IPS-18c (cell line): ENCODE measurements around the gene PODXL.
"Not testable (repeated sequence)": the region's sequence is repeated elsewhere in the genome, so short reads cannot be mapped to it uniquely, and the experiment has no call there.

ENCODE experiments used
- H3K4me3 ChIP-seq: 2 replicates; pipeline ENCODE4 v1.7.0; 2013; ENCODE audit warnings: low read depth, mild to moderate bottlenecking, low read length, moderate library complexity; ENCODE audit not compliant: insufficient read depth
- H3K9me3 ChIP-seq: one replicate; pipeline ENCODE4 v1.6.1; 2013; ENCODE audit warnings: mild to moderate bottlenecking, low read length, moderate library complexity; ENCODE audit not compliant: control insufficient read depth, insufficient read depth

PODXL gene

DNA sequence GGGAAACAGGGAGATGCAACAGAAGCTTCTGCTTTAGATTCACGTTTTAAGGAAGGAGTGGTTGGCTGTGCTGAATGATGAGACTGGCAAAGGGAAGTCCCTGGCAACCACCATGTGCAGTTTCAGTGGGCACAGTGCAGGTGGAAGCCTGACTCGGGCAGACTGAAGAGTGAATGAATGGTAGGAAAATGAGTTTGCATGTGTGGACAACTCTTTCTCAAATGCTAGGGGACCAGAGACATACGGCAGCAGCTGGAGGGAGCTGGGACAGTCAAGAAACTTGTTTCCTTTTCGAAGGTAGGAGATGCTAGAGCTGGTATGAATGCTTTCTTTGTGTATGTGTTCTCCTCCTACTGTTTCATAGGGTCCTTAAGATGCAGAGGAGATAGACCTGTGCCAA, 29.0 kb downstream of the PODXL start:
- no peak overlapping the region for H3K4me3 ChIP-seq
- no peaks in the 10 kb centered on the region for H3K9me3 ChIP-seq

- Histone ChIP-seq H3K9me3 (no peaks in the 10 kb centered on the region), H3K4me3 (no peak overlapping the region)
These were observed 30.6 kb downstream of the PODXL start for GRCh38 chr7:131525820-131526219.

DNA sequence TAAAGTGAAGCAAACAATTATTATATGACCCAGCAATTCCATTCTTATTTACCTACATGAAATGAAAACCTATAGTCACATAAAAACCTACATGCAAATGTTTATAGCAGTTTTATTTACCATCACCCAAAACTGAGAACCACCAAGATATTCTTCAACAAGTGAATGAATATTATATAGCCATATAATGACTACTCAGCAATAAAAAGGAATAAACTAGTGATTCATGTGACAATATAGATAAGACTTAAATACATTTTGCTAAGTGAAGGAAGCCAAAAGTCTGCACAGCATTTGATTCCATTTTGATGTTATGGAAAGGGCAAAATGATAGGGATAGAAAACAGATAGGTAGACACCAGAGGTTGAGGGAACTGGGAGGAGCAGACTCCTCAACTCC, 31.7 kb downstream of the PODXL start:
- Histone ChIP-seq H3K4me3 (no peak overlapping the region), H3K9me3 (no peaks in the 10 kb centered on the region)

DNA sequence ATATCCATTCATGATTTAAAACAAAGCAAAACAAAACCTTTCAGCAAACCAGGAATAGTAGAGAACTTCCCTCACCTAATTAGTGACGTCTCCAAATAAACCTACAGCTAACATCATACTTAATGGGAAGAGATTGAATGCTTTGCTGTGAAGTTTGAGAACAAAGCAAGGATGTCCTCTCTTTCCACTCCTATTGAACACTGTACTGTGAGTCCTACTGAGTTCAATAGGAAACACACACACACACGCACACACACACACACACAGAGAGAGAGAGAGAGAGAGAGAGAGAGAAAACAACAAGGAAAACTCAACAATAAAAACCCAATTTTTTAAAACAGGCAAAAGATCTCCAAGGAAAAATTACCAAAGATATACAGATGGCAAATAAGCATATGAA, 32.3 kb downstream of the PODXL start:
- Histone ChIP-seq H3K9me3 (no peaks in the 10 kb centered on the region), H3K4me3 (no peak overlapping the region)

DNA sequence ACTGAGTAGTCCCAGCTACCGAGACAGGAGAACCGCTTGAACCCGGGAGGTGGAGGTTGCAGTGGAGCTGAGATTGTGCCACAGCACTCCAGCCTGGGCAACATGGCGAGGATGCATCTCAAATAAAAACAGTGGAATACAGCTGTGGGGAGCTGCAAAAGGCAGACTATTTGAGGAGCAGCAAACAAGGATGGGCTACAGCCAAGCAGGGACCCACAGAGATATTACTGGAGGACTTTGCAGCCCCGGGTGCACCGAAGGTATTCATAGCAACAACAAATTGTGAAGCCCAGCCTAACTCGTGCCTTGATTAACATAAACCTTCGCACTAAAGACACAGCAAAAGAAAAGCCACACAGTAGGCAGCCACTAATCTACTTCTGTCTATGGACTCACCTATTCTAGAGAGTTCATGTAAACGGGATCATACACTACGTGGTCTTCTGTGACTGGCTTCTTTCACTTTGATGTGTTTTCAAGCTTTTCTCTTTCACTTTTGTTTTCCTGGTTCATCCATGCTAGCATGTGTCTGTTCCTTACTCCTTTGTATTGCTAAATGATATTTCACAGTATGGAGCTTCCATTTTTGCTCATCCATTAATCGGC, 34.0 kb downstream of the PODXL start:
- Histone ChIP-seq H3K9me3 (no peaks in the 10 kb centered on the region), H3K4me3 (no peak overlapping the region)

DNA sequence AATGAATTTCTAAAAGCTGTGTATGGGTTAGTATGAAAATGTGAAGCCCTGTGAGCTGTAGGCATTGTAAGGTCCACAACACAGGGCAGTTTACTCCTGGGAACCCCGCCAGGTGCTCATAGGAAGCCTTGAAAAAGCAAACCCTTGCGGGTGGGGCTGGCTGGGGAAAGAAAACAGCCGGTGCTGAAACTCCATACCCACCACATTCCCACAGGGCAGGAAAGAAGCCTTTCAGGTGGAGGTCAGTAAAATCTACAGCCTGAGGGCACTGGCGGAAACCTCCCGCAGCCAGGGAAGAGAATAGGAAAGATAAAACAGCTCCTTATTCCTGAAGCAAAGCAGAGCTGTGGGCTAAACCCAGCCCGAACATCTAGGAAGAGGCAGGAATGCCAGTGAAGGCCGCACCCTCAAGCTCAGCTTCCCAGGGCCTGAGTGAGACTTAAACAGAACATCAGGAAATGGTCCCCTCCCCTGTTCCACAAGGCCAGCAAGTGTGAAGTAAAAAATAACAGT, 34.7 kb downstream of the PODXL start:
- Histone ChIP-seq H3K4me3 (no peak overlapping the region), H3K9me3 (no peaks in the 10 kb centered on the region)

DNA sequence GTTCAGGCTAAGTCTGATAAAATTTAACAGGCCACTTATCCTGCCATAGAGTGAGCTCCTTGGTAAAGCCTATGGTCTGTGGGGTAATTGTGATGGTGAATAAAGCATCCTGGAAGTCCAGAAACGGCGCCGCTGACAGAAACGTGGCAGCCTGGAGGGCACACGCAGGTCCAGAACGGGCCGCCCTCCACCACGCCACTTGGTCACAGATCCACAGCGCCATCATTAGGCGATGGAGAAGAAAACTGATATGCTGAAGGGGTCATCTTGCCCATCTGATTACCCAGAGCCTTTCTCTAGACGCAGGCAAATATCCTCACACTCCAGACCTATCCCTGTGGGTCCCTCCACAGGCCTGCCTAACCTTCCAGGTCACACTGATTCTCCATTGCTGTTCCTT, 37.8 kb downstream of the PODXL start:
- H3K4me3 ChIP-seq, result no peak overlapping the region

GRCh38 chr7:131517218-131517923, 39.1 kb downstream of the PODXL start:
- Histone ChIP-seq H3K9me3 (no peaks in the 10 kb centered on the region), H3K4me3 (no peak overlapping the region)

More for the DNA sequence above, 37.8 kb downstream of the PODXL start:
- no peaks in the 10 kb centered on the region for H3K9me3 ChIP-seq

GRCh38 chr7:131515471-131515870, 41.0 kb downstream of the PODXL start:
- not testable (repeated sequence) for H3K4me3 ChIP-seq, H3K9me3 ChIP-seq

DNA sequence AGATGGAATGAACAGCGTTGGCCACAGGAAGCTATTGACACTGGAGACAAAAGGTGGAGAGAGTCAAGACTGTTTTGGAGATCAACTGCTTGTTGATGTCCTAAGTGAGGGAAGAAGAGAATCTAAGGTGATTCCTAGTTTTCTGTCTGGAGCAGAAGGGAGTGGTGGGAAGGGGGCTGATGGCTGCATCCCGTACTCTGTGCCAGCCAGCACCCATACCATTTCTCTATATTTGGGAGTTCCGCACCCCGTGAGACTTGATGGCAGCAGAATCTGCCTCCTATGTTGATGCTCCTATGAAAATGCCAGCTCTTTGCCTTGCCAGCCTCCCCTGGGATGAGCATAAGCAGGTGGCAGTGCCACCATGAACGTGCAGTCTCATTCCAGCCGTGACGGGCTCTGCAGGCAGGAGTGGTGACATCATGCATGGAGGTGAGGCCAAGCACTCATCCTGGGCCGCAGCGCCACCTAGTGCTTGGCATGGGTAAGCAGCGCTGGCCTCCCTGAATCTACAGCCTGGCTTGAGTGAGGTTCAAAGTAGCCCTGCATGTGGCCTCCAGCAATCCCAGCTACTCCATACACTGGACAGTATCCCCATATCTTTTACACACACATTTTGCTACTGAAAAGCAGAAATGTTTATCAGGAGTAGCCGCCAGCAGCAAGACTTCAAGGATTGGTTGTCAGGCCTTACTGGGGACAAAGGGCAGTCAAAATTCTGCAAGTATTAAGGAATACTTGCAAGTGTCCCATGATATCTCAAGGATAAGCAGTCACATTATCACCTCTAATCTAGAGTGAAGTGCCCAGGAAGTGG, 43.0 kb downstream of the PODXL start:
- no peak overlapping the region for H3K4me3 ChIP-seq
- H3K9me3 ChIP-seq, result no peaks in the 10 kb centered on the region

GRCh38 chr7:131511774-131512535, 44.5 kb downstream of the PODXL start:
- H3K9me3 ChIP-seq, result no peaks in the 10 kb centered on the region
- no peak overlapping the region for H3K4me3 ChIP-seq

GRCh38 chr7:131511071-131511470, 45.4 kb downstream of the PODXL start:
- Histone ChIP-seq H3K4me3 (no peak overlapping the region), H3K9me3 (no peaks in the 10 kb centered on the region)

DNA sequence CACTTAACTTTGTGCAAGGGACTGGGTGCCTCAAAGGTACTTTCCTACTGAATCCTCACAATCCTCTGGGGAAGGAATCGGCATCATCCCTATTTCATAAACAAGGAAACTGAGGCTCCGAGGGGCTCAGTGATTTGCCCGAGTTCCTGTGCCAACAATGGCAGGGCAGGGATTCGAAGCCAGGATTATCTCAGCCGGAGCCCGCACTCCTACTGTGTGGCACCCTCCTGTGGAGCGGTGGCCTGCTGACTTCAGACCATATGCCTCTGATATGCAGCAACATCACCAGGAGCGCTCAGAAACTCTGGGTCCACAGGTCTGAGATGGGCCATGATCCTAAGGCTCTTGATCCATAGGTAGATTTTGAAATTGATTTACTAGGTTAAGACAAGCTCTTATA, 46.6 kb downstream of the PODXL start:
- H3K9me3 ChIP-seq, result no peaks in the 10 kb centered on the region
- no peak overlapping the region for H3K4me3 ChIP-seq

DNA sequence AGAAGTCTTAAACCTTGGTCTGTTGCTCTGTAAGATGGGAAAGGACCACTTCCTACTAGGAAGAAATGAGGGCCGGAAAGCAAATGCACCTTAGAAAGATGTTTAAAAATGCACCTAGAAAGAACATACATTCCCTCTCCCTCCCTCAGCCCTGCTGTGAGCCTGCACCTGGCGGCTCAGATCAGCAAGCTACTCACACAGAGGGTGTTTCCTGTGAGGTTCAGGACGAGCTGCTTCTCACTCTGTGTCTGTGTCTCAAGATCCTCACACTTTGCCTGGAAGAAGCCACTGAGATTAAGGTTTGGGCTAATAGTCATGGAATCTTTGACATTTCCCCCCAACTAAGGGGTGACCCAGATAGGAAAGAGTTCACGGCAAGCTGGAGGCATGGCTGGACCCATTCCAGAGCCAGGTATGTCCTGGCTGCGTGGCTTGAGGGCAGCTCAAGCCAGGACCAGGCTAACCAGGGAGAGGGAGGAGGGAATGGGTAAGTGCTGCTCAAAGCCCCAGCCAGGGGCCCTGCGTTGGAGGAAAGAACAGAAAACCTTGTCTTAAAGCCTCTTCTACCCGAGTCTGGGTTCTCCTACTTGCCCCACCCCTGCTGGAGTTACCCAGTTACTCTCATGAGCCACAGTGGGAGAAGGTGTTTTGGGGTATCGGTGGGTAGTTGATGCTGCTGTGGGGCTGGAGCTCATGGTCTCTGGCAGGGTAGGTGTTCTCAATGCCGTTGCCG, 47.5 kb downstream of the PODXL start:
- no peaks in the 10 kb centered on the region for H3K9me3 ChIP-seq

GRCh38 chr7:131507592-131508331, 48.7 kb downstream of the PODXL start:
- H3K9me3 ChIP-seq, result no peaks in the 10 kb centered on the region
- no peak overlapping the region for H3K4me3 ChIP-seq

More for the DNA sequence above, 47.5 kb downstream of the PODXL start:
- no peak overlapping the region for H3K4me3 ChIP-seq

- Histone ChIP-seq H3K4me3 (no peak overlapping the region), H3K9me3 (no peaks in the 10 kb centered on the region)
These were observed 49.8 kb downstream of the PODXL start for GRCh38 chr7:131506597-131506996.
